MCF 10A (cell line): Measurements from ENCODE around the gene NPC2. TPM values are rescaled to one million over a fixed set of nuclear protein-coding genes. Genes with fewer than 3 reads are reported as not detected.

Experiments used
- BruUV-seq: library from RNA; stranded (reverse); fragments of 400-500 nt; replicated peaks from 2 replicates; lab custom pipeline; 2021; lab: Mats Ljungman, UMichigan
- CTCF ChIA-PET: fragments of 300-600 bp; sonication (Branson Sonifier 250); formaldehyde crosslinking; extraction: SDS; loops from one replicate; lab custom pipeline; 2021; ENCODE audit warnings: antibody characterized with exemption, inconsistent platforms; lab: Yijun Ruan, JAX
- POLR2A ChIA-PET: fragments of 300-600, 350-650 bp; sonication (Branson Sonifier 250); formaldehyde crosslinking; extraction: SDS; loops from one replicate; lab custom pipeline; 2020; ENCODE audit warnings: antibody characterized with exemption, inconsistent platforms; lab: Yijun Ruan, JAX
- DNase-seq: peaks from one replicate; pipeline ENCODE4 v3.0.0-alpha.2; 2018; ENCODE audit not compliant: unreplicated experiment
- H3K27ac Mint-ChIP-seq: one replicate; pipeline ENCODE4 v1.8.0; 2022; ENCODE audit warnings: mild to moderate bottlenecking, low read depth, mixed read lengths; ENCODE audit not compliant: unreplicated experiment
- H3K27me3 Mint-ChIP-seq: one replicate; pipeline ENCODE4 v1.8.0; 2022; ENCODE audit warnings: mixed read lengths; ENCODE audit not compliant: insufficient read depth, unreplicated experiment
- H3K36me3 Mint-ChIP-seq: one replicate; pipeline ENCODE4 v1.8.0; 2022; ENCODE audit warnings: mild to moderate bottlenecking, moderate library complexity, mixed read lengths; ENCODE audit not compliant: insufficient read depth, unreplicated experiment
- H3K4me1 Mint-ChIP-seq: one replicate; pipeline ENCODE4 v1.8.0; 2022; ENCODE audit warnings: mixed read lengths; ENCODE audit not compliant: insufficient read depth, unreplicated experiment
- H3K4me3 Mint-ChIP-seq: one replicate; pipeline ENCODE4 v1.8.0; 2022; ENCODE audit warnings: mild to moderate bottlenecking, moderate library complexity, mixed read lengths; ENCODE audit not compliant: unreplicated experiment
- H3K9me3 Mint-ChIP-seq: one replicate; pipeline ENCODE4 v1.8.0; 2022; ENCODE audit warnings: mixed read lengths; ENCODE audit not compliant: unreplicated experiment
- intact Hi-C: fragments of 100-400 bp; cut with micrococcal nuclease; formaldehyde crosslinking; loops from 2 replicates; pipeline ENCODE4 v1.14.1; 2022
- total RNA-seq: library from RNA; stranded (reverse); gene quantifications from 2 replicates; pipeline ENCODE4 v1.2.3, GENCODE V29; 2022
- TF ChIP-seq, protein P1 (sequence below): fragments of 200-600 bp; IDR thresholded peaks from one replicate; pipeline ENCODE4 v1.8.0; 2022; ENCODE audit warnings: antibody characterized with exemption, mild to moderate bottlenecking; ENCODE audit not compliant: unreplicated experiment

Gene NPC2
- total RNA-seq, 1 experiment from 2014 or later: 128 TPM

DNA sequence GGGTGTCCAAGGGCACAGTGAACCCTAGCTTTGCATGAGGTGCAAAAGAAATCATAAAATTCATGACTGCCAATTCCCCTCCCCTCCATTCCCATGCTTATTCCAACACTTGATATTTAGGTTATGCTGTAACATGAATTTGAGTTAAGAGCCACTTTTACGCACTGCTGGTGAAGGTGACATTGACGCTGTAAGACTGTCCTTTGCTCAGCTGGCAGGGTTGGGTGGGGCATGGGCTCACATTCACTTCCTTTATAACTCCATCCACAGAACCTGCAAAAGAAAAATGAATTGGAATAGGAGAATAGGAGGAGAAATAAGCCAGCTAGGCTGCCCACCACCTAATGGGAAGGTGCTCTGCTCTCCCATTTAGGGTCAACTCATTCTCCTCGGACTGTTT lies 6.9 kb downstream of the NPC2 start:
- Mint-ChIP-seq H3K4me3 (no peak overlapping the region), H3K27me3 (no peaks in the 10 kb centered on the region), H3K27ac (no peak overlapping the region), H3K9me3 (no peaks in the 10 kb centered on the region), H3K36me3 (peaks cover 44% of the 10 kb centered on the region), H3K4me1 (peaks cover 15% of the 10 kb centered on the region)
- TF ChIP-seq, protein P1, sequence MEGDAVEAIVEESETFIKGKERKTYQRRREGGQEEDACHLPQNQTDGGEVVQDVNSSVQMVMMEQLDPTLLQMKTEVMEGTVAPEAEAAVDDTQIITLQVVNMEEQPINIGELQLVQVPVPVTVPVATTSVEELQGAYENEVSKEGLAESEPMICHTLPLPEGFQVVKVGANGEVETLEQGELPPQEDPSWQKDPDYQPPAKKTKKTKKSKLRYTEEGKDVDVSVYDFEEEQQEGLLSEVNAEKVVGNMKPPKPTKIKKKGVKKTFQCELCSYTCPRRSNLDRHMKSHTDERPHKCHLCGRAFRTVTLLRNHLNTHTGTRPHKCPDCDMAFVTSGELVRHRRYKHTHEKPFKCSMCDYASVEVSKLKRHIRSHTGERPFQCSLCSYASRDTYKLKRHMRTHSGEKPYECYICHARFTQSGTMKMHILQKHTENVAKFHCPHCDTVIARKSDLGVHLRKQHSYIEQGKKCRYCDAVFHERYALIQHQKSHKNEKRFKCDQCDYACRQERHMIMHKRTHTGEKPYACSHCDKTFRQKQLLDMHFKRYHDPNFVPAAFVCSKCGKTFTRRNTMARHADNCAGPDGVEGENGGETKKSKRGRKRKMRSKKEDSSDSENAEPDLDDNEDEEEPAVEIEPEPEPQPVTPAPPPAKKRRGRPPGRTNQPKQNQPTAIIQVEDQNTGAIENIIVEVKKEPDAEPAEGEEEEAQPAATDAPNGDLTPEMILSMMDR: no peak
- POLR2A ChIA-PET: interaction anchor here (1.2 kb wide), 2 partner anchors 29 to 80 kb away, joined by 3 to 4 read pairs; no protein-coding TSS in a partner anchor
- DNase-seq: no peak
- no TSS peak for BruUV-seq
- CTCF ChIA-PET: interaction anchor here (0.6 to 1.0 kb wide), 3 partner anchors 27 to 293 kb away, joined by 3 to 5 read pairs (median 3); no protein-coding TSS in a partner anchor
- intact Hi-C loops: no loop called here

DNA sequence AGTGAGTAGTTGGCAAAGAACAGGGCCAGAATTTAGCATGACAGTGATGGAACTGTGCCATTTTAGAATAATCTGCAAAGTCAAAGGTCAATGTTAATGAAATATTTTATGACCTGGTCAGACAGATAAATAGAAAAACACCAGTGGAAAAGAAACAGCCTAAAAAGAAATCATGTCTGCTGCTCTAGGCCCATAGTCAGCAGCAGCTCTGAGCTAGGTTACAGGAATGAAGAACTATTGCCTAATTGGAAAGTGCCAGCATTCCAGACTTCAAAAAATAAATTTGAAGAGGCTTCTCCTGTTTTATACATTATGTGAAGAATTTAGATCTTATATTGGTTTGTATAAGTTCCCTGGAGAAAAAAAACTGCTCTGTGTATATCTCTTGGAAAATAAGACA lies 9.8 kb downstream of the NPC2 start:
- Mint-ChIP-seq H3K9me3 (no peaks in the 10 kb centered on the region), H3K4me1 (peaks cover 5% of the 10 kb centered on the region), H3K4me3 (no peak overlapping the region), H3K36me3 (peaks cover 66% of the 10 kb centered on the region), H3K27me3 (no peaks in the 10 kb centered on the region), H3K27ac (no peak overlapping the region)
- intact Hi-C loops: no loop called here
- no peak for DNase-seq
- ChIA-PET POLR2A (no interaction called here), CTCF (interaction anchor here (0.6 kb wide), 1 partner anchor 247 kb away, joined by 3 read pairs; no protein-coding TSS in a partner anchor)
- no TSS peak for BruUV-seq
- TF ChIP-seq, protein P1: no peak

DNA sequence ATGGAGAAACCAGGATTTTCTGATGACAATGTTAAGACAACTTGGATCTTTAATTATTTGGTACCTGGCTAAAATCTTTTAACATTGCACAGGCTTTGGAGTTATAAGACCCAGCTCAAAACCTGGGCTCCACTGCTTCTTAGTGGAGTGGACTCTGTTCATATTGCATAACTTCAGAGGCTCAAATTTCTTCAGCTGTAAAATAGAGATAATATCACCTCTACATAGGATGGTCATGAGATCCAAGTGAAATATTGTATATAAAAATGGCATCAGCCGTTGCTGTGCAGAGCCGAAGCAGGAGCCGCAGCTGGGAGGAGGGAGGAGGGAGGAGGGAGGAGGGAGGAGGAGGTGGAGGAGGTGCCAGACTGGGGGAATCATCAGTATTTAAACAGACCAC lies 10.5 kb downstream of the NPC2 start:
- POLR2A ChIA-PET: no interaction called here
- DNase-seq: no peak
- TF ChIP-seq, protein P1: no peak
- H3K36me3 Mint-ChIP-seq: peaks cover 66% of the 10 kb centered on the region
- no peak overlapping the region for H3K27ac Mint-ChIP-seq
- no TSS peak for BruUV-seq
- CTCF ChIA-PET: interaction anchor here (0.6 to 1.0 kb wide), 3 partner anchors 54 to 179 kb away, joined by 3 to 4 read pairs (median 3); no protein-coding TSS in a partner anchor
- intact Hi-C loops: no loop called here
- no peaks in the 10 kb centered on the region for H3K27me3 Mint-ChIP-seq
- H3K4me1 Mint-ChIP-seq: no peaks in the 10 kb centered on the region
- no peaks in the 10 kb centered on the region for H3K9me3 Mint-ChIP-seq
- no peak overlapping the region for H3K4me3 Mint-ChIP-seq

DNA sequence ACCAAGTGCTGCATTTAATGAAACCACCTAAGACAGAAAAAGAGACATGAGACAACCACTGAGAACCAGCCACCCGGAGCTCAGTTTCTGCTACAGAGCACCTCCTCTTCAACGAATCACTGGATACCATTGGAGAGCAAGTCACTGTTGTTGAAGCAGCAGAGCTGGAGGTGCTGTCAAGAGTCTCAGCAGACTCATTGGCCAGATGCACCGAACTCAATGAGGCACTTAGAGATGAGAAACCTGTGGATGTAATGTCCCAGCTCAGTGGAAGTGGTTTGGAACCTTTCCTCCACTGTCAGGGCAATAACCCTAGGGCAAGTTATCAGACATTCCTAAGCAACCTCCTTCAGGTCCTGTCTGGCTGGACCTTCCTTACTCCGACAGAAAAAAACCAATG lies 13.1 kb downstream of the NPC2 start:
- BruUV-seq: TSS peak; percentile 53
- CTCF ChIA-PET: interaction anchor here (0.5 to 1.6 kb wide), 3 partner anchors 10 to 157 kb away, joined by 3 to 13 read pairs (median 3); no protein-coding TSS in a partner anchor
- H3K4me3 Mint-ChIP-seq: no peak overlapping the region

More for the DNA sequence above, 13.1 kb downstream of the NPC2 start:
- Mint-ChIP-seq H3K36me3 (peaks cover 56% of the 10 kb centered on the region), H3K27ac (no peak overlapping the region), H3K4me1 (no peaks in the 10 kb centered on the region), H3K27me3 (no peaks in the 10 kb centered on the region), H3K9me3 (no peaks in the 10 kb centered on the region)
- intact Hi-C loops: no loop called here
- TF ChIP-seq, protein P1: no peak
- DNase-seq: no peak
- POLR2A ChIA-PET: interaction anchor here (1.0 to 1.1 kb wide), 2 partner anchors 13 to 16 kb away, joined by 4 read pairs; no protein-coding TSS in a partner anchor
